H9 (cell line): ENCODE data around the gene ANKDD1A. TPM values are rescaled to one million over a fixed set of nuclear protein-coding genes. Genes with fewer than 3 reads are reported as not detected.
A peak's percentile ranks its signal among the peaks of the same experiment; 100 is the strongest.

ENCODE experiments used
- DNase-seq: peaks from one replicate; pipeline ENCODE4 v3.0.0-alpha.2; 2017
- H2AFZ ChIP-seq: one replicate; pipeline ENCODE4 v1.6.1; 2013; ENCODE audit warnings: mild to moderate bottlenecking, low read length, control low read depth, moderate library complexity
- H2AK5ac ChIP-seq: 2 replicates; pipeline ENCODE4 v1.6.1; 2013; ENCODE audit warnings: low read length, control low read depth, mixed read lengths; ENCODE audit not compliant: insufficient read length
- H2BK120ac ChIP-seq: one replicate; pipeline ENCODE4 v1.6.1; 2013; ENCODE audit warnings: low read depth, mild to moderate bottlenecking, low read length, control low read depth, inconsistent platforms; ENCODE audit not compliant: poor library complexity, severe bottlenecking
- H2BK12ac ChIP-seq: 2 replicates; pipeline ENCODE4 v1.6.1; 2013; ENCODE audit warnings: low read length, control low read depth, mixed read lengths, low read depth; ENCODE audit not compliant: insufficient read length
- H2BK15ac ChIP-seq: 2 replicates; pipeline ENCODE4 v1.6.1; 2013; ENCODE audit warnings: low read depth, low read length, control low read depth
- H2BK20ac ChIP-seq: one replicate; pipeline ENCODE4 v1.6.1; 2013; ENCODE audit warnings: low read depth, mild to moderate bottlenecking, low read length, control low read depth, inconsistent platforms; ENCODE audit not compliant: poor library complexity, severe bottlenecking
- H2BK5ac ChIP-seq: 2 replicates; pipeline ENCODE4 v1.6.1; 2013; ENCODE audit warnings: low read length, control low read depth, mixed read lengths; ENCODE audit not compliant: insufficient read length
- H3K14ac ChIP-seq: 2 replicates; pipeline ENCODE4 v1.6.1; 2013; ENCODE audit warnings: low read length, control low read depth; ENCODE audit not compliant: insufficient read depth
- H3K18ac ChIP-seq: 2 replicates; pipeline ENCODE4 v1.6.1; 2013; ENCODE audit warnings: low read depth, mild to moderate bottlenecking, mixed read lengths, low read length, control low read depth; ENCODE audit not compliant: insufficient read length
- H3K23ac ChIP-seq: 2 replicates; pipeline ENCODE4 v1.6.1; 2013; ENCODE audit warnings: low read length, control low read depth, mixed read lengths, low read depth; ENCODE audit not compliant: insufficient read length
- H3K23me2 ChIP-seq: 2 replicates; pipeline ENCODE4 v1.6.1; 2013; ENCODE audit warnings: low read depth, mild to moderate bottlenecking, mixed read lengths, low read length, control low read depth; ENCODE audit not compliant: insufficient read length, poor library complexity, severe bottlenecking
- H3K27ac ChIP-seq: 2 replicates; pipeline ENCODE4 v1.5.1; 2013; ENCODE audit warnings: low read length, control low read depth, mixed read lengths, low read depth; ENCODE audit not compliant: insufficient read length
- H3K27me3 ChIP-seq: 2 replicates; pipeline ENCODE4 v1.6.1; 2013; ENCODE audit warnings: low read length, control low read depth, inconsistent platforms; ENCODE audit not compliant: insufficient read depth
- H3K4ac ChIP-seq: 2 replicates; pipeline ENCODE4 v1.6.1; 2013; ENCODE audit warnings: low read depth, mild to moderate bottlenecking, control low read depth, inconsistent platforms, low read length, moderate library complexity
- H3K4me1 ChIP-seq: 2 replicates; pipeline ENCODE4 v1.6.1; 2013; ENCODE audit warnings: low read length, control low read depth, inconsistent platforms; ENCODE audit not compliant: insufficient read depth
- H3K4me2 ChIP-seq: 2 replicates; pipeline ENCODE4 v1.6.1; 2013; ENCODE audit warnings: low read length, control low read depth, mixed read lengths; ENCODE audit not compliant: insufficient read length, insufficient read depth
- H3K56ac ChIP-seq: 2 replicates; pipeline ENCODE4 v1.6.1; 2013; ENCODE audit warnings: low read depth, mild to moderate bottlenecking, mixed read lengths, low read length, control low read depth; ENCODE audit not compliant: insufficient read length
- H3K79me1 ChIP-seq: 2 replicates; pipeline ENCODE4 v1.6.1; 2013; ENCODE audit warnings: low read depth, mild to moderate bottlenecking, moderate library complexity, low read length, control low read depth, inconsistent platforms; ENCODE audit not compliant: insufficient read depth, poor library complexity, severe bottlenecking
- H3K79me2 ChIP-seq: 2 replicates; pipeline ENCODE4 v1.6.1; 2013; ENCODE audit warnings: low read length, control low read depth, inconsistent platforms; ENCODE audit not compliant: insufficient read depth
- H3K9ac ChIP-seq: 2 replicates; pipeline ENCODE4 v1.6.1; 2013; ENCODE audit warnings: low read length, control low read depth, mixed read lengths; ENCODE audit not compliant: insufficient read length; ENCODE audit errors: extremely low read depth
- H3K9me3 ChIP-seq: one replicate; pipeline ENCODE4 v1.6.1; 2013; ENCODE audit warnings: low read depth, low read length, inconsistent platforms; ENCODE audit not compliant: control insufficient read depth
- H3T11ph ChIP-seq: one replicate; pipeline ENCODE4 v1.6.1; 2013; ENCODE audit warnings: mild to moderate bottlenecking, low read length, control low read depth, inconsistent platforms
- H4K20me1 ChIP-seq: one replicate; pipeline ENCODE4 v1.6.1; 2013; ENCODE audit not compliant: control insufficient read depth, insufficient read length, insufficient read depth
- H4K5ac ChIP-seq: 2 replicates; pipeline ENCODE4 v1.6.1; 2013; ENCODE audit warnings: low read depth, mild to moderate bottlenecking, mixed read lengths, low read length, control low read depth; ENCODE audit not compliant: insufficient read length
- H4K8ac ChIP-seq: replicated peaks from 2 replicates; pipeline ENCODE4 v1.6.1; 2013; ENCODE audit warnings: low read length, control low read depth, mixed read lengths, low read depth; ENCODE audit not compliant: insufficient read length
- H4K91ac ChIP-seq: 2 replicates; pipeline ENCODE4 v1.6.1; 2013; ENCODE audit warnings: low read depth, mild to moderate bottlenecking, moderate library complexity, mixed read lengths, low read length, control low read depth; ENCODE audit not compliant: insufficient read length
- H3K27ac Mint-ChIP-seq, 3 experiments: 2 replicates in 2 of 3; 3 replicates in 1 of 3; pipeline ENCODE4 v1.8.0; 2020 to 2021; ENCODE audit warnings: mixed read lengths in 3 of 3, mild to moderate bottlenecking in 1 of 3, moderate library complexity in 1 of 3
- H3K27me3 Mint-ChIP-seq: 2 replicates; pipeline ENCODE4 v1.8.0; 2021; ENCODE audit warnings: low read depth, mild to moderate bottlenecking, moderate library complexity, mixed read lengths
- H3K36me3 Mint-ChIP-seq, 3 experiments: 2 replicates in 2 of 3; 3 replicates in 1 of 3; pipeline ENCODE4 v1.8.0; 2020 to 2021; ENCODE audit warnings: low read depth in 3 of 3, mixed read lengths in 3 of 3; ENCODE audit not compliant: insufficient read depth in 1 of 3
- H3K4me1 Mint-ChIP-seq, 2 experiments: 2 replicates each; pipeline ENCODE4 v1.8.0; 2020; ENCODE audit warnings: mixed read lengths in 2 of 2
- H3K4me3 Mint-ChIP-seq, 2 experiments: 2 replicates in 1 of 2; 3 replicates in 1 of 2; pipeline ENCODE4 v1.8.0; 2020 to 2021; ENCODE audit warnings: mild to moderate bottlenecking in 2 of 2, mixed read lengths in 2 of 2, moderate library complexity in 1 of 2
- H3K9me3 Mint-ChIP-seq, 2 experiments: 2 replicates in 1 of 2; 3 replicates in 1 of 2; pipeline ENCODE4 v1.8.0; 2020; ENCODE audit warnings: mild to moderate bottlenecking in 2 of 2, mixed read lengths in 2 of 2, moderate library complexity in 1 of 2
- WGBS: extraction: QIAGEN DNeasy Blood & Tissue Kit; methylation state at CpG from one replicate; pipeline ENCODE4 v1.1.7; 2013; ENCODE audit warnings: missing lambda C conversion rate, low lambda C conversion rate, mixed read lengths; ENCODE audit not compliant: insufficient read length; ENCODE audit errors: extremely low coverage; 5-methylcytosine and 5-hydroxymethylcytosine counted together
- total RNA-seq: library from RNA; stranded (reverse); gene quantifications from 2 replicates; pipeline ENCODE4 v1.2.1, GENCODE V29; 2021
- TF ChIP-seq, protein P1 (sequence below): fragments of 200-600 bp; sonication (generic); conservative IDR thresholded peaks from 3 replicates; pipeline ENCODE4 v1.8.0; 2021; ENCODE audit warnings: antibody characterized with exemption, mild to moderate bottlenecking

ANKDD1A gene
- total RNA-seq, 1 experiment from 2014 or later = 3.7 TPM

GRCh38 chr15:64931381-64931780, 19.7 kb downstream of the ANKDD1A start:
- H3K18ac ChIP-seq = no peak overlapping the region
- no peak for DNase-seq
- no peaks in the 10 kb centered on the region for H3K79me1 ChIP-seq
- H3K27me3 Mint-ChIP-seq = no peaks in the 10 kb centered on the region
- H3K14ac ChIP-seq = no peak overlapping the region; the same call in 1 of the 2 replicates
- no peak overlapping the region for H3K4me2 ChIP-seq
- H3K9me3 ChIP-seq = no peaks in the 10 kb centered on the region
- H2BK5ac ChIP-seq = no peak overlapping the region
- H3K4me1 Mint-ChIP-seq = peaks cover 0 to 3% of the 10 kb centered on the region in 2 experiments; a peak in 2 of 4 replicates
- H3K23ac ChIP-seq = no peak overlapping the region
- peak overlapping the region in 1 of 3 experiments; percentile 54; a peak in 1 of 7 replicates for H3K27ac Mint-ChIP-seq
- H4K5ac ChIP-seq = no peak overlapping the region
- H2BK20ac ChIP-seq = no peak overlapping the region
- no peak overlapping the region for H2BK12ac ChIP-seq
- no peak overlapping the region for H2BK15ac ChIP-seq
- H2AK5ac ChIP-seq = no peak overlapping the region
- H3K4ac ChIP-seq = no peak overlapping the region
- no CpG with 5 or more reads among the region's 8 CpGs for WGBS
- H3T11ph ChIP-seq = no peak overlapping the region
- H4K91ac ChIP-seq = no peak overlapping the region
- no peaks in the 10 kb centered on the region for H3K79me2 ChIP-seq
- no peak overlapping the region for H4K8ac ChIP-seq
- H3K36me3 Mint-ChIP-seq = peaks cover 3 to 11% (median 10%) of the 10 kb centered on the region in 3 experiments; a peak in 6 of 7 replicates
- no peaks in the 10 kb centered on the region for H3K9me3 Mint-ChIP-seq
- no peak overlapping the region for H3K4me3 Mint-ChIP-seq
- no peak overlapping the region for H2BK120ac ChIP-seq
- H3K27me3 ChIP-seq = no peaks in the 10 kb centered on the region
- TF ChIP-seq, protein P1, sequence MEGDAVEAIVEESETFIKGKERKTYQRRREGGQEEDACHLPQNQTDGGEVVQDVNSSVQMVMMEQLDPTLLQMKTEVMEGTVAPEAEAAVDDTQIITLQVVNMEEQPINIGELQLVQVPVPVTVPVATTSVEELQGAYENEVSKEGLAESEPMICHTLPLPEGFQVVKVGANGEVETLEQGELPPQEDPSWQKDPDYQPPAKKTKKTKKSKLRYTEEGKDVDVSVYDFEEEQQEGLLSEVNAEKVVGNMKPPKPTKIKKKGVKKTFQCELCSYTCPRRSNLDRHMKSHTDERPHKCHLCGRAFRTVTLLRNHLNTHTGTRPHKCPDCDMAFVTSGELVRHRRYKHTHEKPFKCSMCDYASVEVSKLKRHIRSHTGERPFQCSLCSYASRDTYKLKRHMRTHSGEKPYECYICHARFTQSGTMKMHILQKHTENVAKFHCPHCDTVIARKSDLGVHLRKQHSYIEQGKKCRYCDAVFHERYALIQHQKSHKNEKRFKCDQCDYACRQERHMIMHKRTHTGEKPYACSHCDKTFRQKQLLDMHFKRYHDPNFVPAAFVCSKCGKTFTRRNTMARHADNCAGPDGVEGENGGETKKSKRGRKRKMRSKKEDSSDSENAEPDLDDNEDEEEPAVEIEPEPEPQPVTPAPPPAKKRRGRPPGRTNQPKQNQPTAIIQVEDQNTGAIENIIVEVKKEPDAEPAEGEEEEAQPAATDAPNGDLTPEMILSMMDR = no peak
- no peak overlapping the region for H3K27ac ChIP-seq
- H3K9ac ChIP-seq = no peak overlapping the region
- no peaks in the 10 kb centered on the region for H3K23me2 ChIP-seq
- no peaks in the 10 kb centered on the region for H4K20me1 ChIP-seq
- H3K56ac ChIP-seq = no peak overlapping the region
- H3K4me1 ChIP-seq = no peaks in the 10 kb centered on the region
- H2AFZ ChIP-seq = no peak overlapping the region
